Pancreas (tissue), 10 donors: Measurements from ENCODE around the gene ATG9B. TPM values are rescaled to one million over a fixed set of nuclear protein-coding genes. Genes with fewer than 3 reads are reported as not detected.

Experiments
- ATAC-seq, 4 donors: fragments of 200-7000 bp; cut with Tn5 transposase; one replicate each; pipeline versions ENCODE4 v1.8.0 to v1.9.1; 2020; ENCODE audit warnings: mild to moderate bottlenecking in 4 of 4, moderate library complexity in 4 of 4
- DNase-seq, 6 donors: peaks; one replicate each; pipeline ENCODE4 v3.0.0-alpha.2; 2020
- FAIRE-seq: peaks from 2 replicates; lab custom pipeline; 2012; peaks lifted over from hg19 to GRCh38; lab: Jason Lieb, UNC
- H3K27ac ChIP-seq, 4 donors: fragments of 200-600 bp; sonication (generic); 1 replicate in 3 of 4; 2 replicates in 1 of 4; pipeline versions ENCODE4 v1.5.0 to v1.8.0; 2020
- H3K27me3 ChIP-seq, 4 donors: fragments of 200-600 bp; one replicate each; pipeline ENCODE4 v1.8.0; 2021
- H3K36me3 ChIP-seq, 3 donors: fragments of 200-600 bp; sonication (generic) in 1 of 3; one replicate each; pipeline versions ENCODE4 v1.5.0 to v1.8.0; 2020 to 2021
- H3K4me1 ChIP-seq, 3 donors: fragments of 200-600 bp; one replicate each; pipeline ENCODE4 v1.8.0; 2021
- H3K4me3 ChIP-seq, 4 donors: fragments of 200-600 bp; sonication (generic) in 2 of 4; one replicate each; pipeline versions ENCODE4 v1.5.0 to v1.8.0; 2020 to 2021
- H3K9me3 ChIP-seq, 4 donors: fragments of 200-600 bp; one replicate each; pipeline ENCODE4 v1.8.0; 2021
- CTCF ChIP-seq, 4 donors: fragments of 200-600 bp; sonication (generic) in 3 of 4; IDR thresholded peaks; one replicate each; pipeline versions ENCODE4 v1.5.0 to v1.8.0; 2021; ENCODE audit warnings: antibody characterized with exemption in 4 of 4
- WGBS, 2 donors: extraction: QIAGEN DNeasy Blood & Tissue Kit; methylation state at CpG; one replicate each; pipeline ENCODE4 v1.1.7; 2013; 5-methylcytosine and 5-hydroxymethylcytosine counted together
- intact Hi-C, 3 donors: fragments of 100-400 bp; cut with DNase I; formaldehyde crosslinking; loops; one replicate each; pipeline versions ENCODE4 v1.11.1 to v1.14.2; 2022
- polyA plus RNA-seq, 2 donors: library from polyadenylated mRNA; stranded (reverse); fragments of 200-250 nt; gene quantifications; one replicate each; pipeline ENCODE4 v1.2.3, GENCODE V29; 2013
- total RNA-seq, 6 donors: library from RNA; stranded (reverse); fragmentation: NEBNext Ultra II Directional in 4 of 6; extraction: Animal tissue kit (Norgen Biotek cat#: 25700) in 4 of 6; gene quantifications; one replicate each; pipeline versions ENCODE4 v1.2.1 to v1.2.4, GENCODE V29; 2021 to 2023
- donor health status: healthy with polysubstance abuse.
- donor health status: DM: no; HTN: no; CAD: no; lungs with moderate emphysema.
- donor health status: DM: no; HTN: no; CAD: no.
- donor health status: control.
- donor health status: control.
- donor health status: Bipolar disorder and iron deficiency.
- donor health status: DM: yes; HTN: yes; CAD: no.
- donor health status: DM: no; HTN: no; CAD: no.
- donor health status: DM: no; HTN: no; CAD: no.
- donor health status: DM: yes; HTN: yes; CAD: no.

The ATG9B gene
- total and polyA plus RNA-seq, 8 donors: 0.06 to 1.5 (median 0.28) TPM; not detected in 1

- no peak for ATAC-seq
- Histone ChIP-seq H3K27ac (no peak overlapping the region), H3K9me3 (no peaks in the 10 kb centered on the region), H3K4me3 (no peak overlapping the region), H3K27me3 (no peaks in the 10 kb centered on the region), H3K4me1 (no peaks in the 10 kb centered on the region), H3K36me3 (no peaks in the 10 kb centered on the region)
- no peak for FAIRE-seq
- intact Hi-C loops: no loop called here
- DNase-seq: peak in 1 of 6 donors; percentile 55
- TF ChIP-seq CTCF (IDR thresholded peaks at IDR 0.05): no peak
- 73 to 93% methylated on average over 7 of the region's 7 CpGs for WGBS, 2 donors
Measured at GRCh38 chr7:151007469-151007898, 16.8 kb downstream of the ATG9B start.

GRCh38 chr7:151006590-151007300, 17.5 kb downstream of the ATG9B start:
- H3K27me3 ChIP-seq: no peaks in the 10 kb centered on the region
- ATAC-seq: no peak
- DNase-seq: peak in 1 of 6 donors; percentile 70
- 74 to 76% methylated on average over 22 to 23 of the region's 23 CpGs for WGBS, 2 donors
- no peaks in the 10 kb centered on the region for H3K9me3 ChIP-seq
- H3K36me3 ChIP-seq: no peaks in the 10 kb centered on the region
- no peaks in the 10 kb centered on the region for H3K4me1 ChIP-seq
- intact Hi-C loops: no loop called here
- TF ChIP-seq CTCF (IDR thresholded peaks at IDR 0.05): no peak
- H3K4me3 ChIP-seq: no peak overlapping the region
- no peak for FAIRE-seq
- no peak overlapping the region for H3K27ac ChIP-seq

- H3K9me3 ChIP-seq: no peaks in the 10 kb centered on the region
- no peak for TF ChIP-seq CTCF (IDR thresholded peaks at IDR 0.05)
- no peaks in the 10 kb centered on the region for H3K4me1 ChIP-seq
- H3K36me3 ChIP-seq: no peaks in the 10 kb centered on the region
- 49 to 63% methylated on average over 9 of the region's 9 CpGs for WGBS, 2 donors
- no peaks in the 10 kb centered on the region for H3K27me3 ChIP-seq
- H3K27ac ChIP-seq: no peak overlapping the region
- no peak for ATAC-seq
- H3K4me3 ChIP-seq: no peak overlapping the region
- no peak for FAIRE-seq
- no peak for DNase-seq
- intact Hi-C loops: no loop called here
Measured at GRCh38 chr7:151005566-151005965, 18.7 kb downstream of the ATG9B start.

GRCh38 chr7:151003572-151003971, 20.7 kb downstream of the ATG9B start:
- DNase-seq (no peak), ATAC-seq (peak in 2 of 4 donors; percentile 40 to 54), FAIRE-seq (no peak)
- H3K4me3 ChIP-seq: no peak overlapping the region
- H3K4me1 ChIP-seq: no peaks in the 10 kb centered on the region
- H3K9me3 ChIP-seq: no peaks in the 10 kb centered on the region
- H3K27ac ChIP-seq: no peak overlapping the region
- TF ChIP-seq CTCF (IDR thresholded peaks at IDR 0.05): no peak
- 37 to 47% methylated on average over 12 of the region's 12 CpGs for WGBS, 2 donors
- intact Hi-C loops: no loop called here
- H3K27me3 ChIP-seq: no peaks in the 10 kb centered on the region
- H3K36me3 ChIP-seq: no peaks in the 10 kb centered on the region

GRCh38 chr7:151001546-151001945, 22.7 kb downstream of the ATG9B start:
- Histone ChIP-seq H3K27me3 (no peaks in the 10 kb centered on the region), H3K9me3 (no peaks in the 10 kb centered on the region), H3K27ac (no peak overlapping the region), H3K4me1 (no peaks in the 10 kb centered on the region), H3K36me3 (no peaks in the 10 kb centered on the region), H3K4me3 (no peak overlapping the region)
- no peak for TF ChIP-seq CTCF (IDR thresholded peaks at IDR 0.05)
- WGBS, 2 donors: 92 to 94% methylated on average over 16 of the region's 16 CpGs
- no peak for FAIRE-seq
- intact Hi-C loops: no loop called here
- no peak for DNase-seq
- no peak for ATAC-seq
